Prostate gland (tissue), 2 donors: ENCODE measurements around the gene ETV6. TPM values are rescaled to one million over a fixed set of nuclear protein-coding genes. Genes with fewer than 3 reads are reported as not detected.

ENCODE experiments used
- DNase-seq: peaks from one replicate; pipeline ENCODE4 v3.0.0-alpha.2; 2019; ENCODE audit warnings: low spot score
- H3K27ac ChIP-seq, 2 donors: fragments of 200-600 bp; sonication (generic); 2 replicates each; pipeline ENCODE4 v1.5.1; 2017 to 2019
- H3K27me3 ChIP-seq: fragments of 200-600 bp; sonication (generic); replicated peaks from 2 replicates; pipeline ENCODE4 v1.5.1; 2019; ENCODE audit not compliant: insufficient read depth
- H3K36me3 ChIP-seq, 2 donors: fragments of 200-600 bp; sonication (generic); 1 replicate in 1 of 2; 2 replicates in 1 of 2; pipeline versions ENCODE4 v1.5.1 to v1.8.1; 2017 to 2019
- H3K4me1 ChIP-seq: fragments of 200-600 bp; sonication (generic); replicated peaks from 2 replicates; pipeline ENCODE4 v1.5.1; 2019
- H3K4me3 ChIP-seq, 2 donors: fragments of 200-600 bp; sonication (generic); 2 replicates each; pipeline ENCODE4 v1.5.1; 2017 to 2019
- H3K9me3 ChIP-seq: fragments of 200-600 bp; sonication (generic); 2 replicates; pipeline ENCODE4 v1.5.1; 2017
- CTCF ChIP-seq, 4 experiments: fragments of 200-600 bp in 2 of 4; fragments of 450-650 bp in 2 of 4; sonication (generic) in 2 of 4; IDR thresholded peaks; 1 replicate in 3 of 4; 2 replicates in 1 of 4; pipeline ENCODE4 v1.5.1; 2016 to 2019; ENCODE audit warnings: antibody characterized with exemption in 4 of 4, mild to moderate bottlenecking in 2 of 4, moderate library complexity in 2 of 4
- POLR2A ChIP-seq: fragments of 450-650 bp; IDR thresholded peaks from one replicate; pipeline ENCODE4 v1.6.1; 2016; ENCODE audit warnings: antibody characterized with exemption, mild to moderate bottlenecking
- POLR2AphosphoS5 ChIP-seq: sonication (generic); formaldehyde crosslinking; IDR thresholded peaks from one replicate; pipeline ENCODE4 v1.6.1; 2017; ENCODE audit warnings: antibody characterized with exemption
- WGBS: methylation state at CpG from one replicate; pipeline ENCODE4 v1.1.5; 2018; 5-methylcytosine and 5-hydroxymethylcytosine counted together
- intact Hi-C: fragments of 100-400 bp; cut with DNase I; formaldehyde crosslinking; loops from one replicate; pipeline ENCODE4 v1.14.2; 2022
- total RNA-seq, 2 donors: library from RNA; depleted of rRNA; stranded (reverse); fragments of >200 nt; gene quantifications; one replicate each; pipeline ENCODE4 v1.1.0, GENCODE V29; 2016

Gene ETV6
- total RNA-seq, 2 donors from 2014 or later: 26.7 to 33.6 TPM

GRCh38 chr12:11633968-11634367 lies 15.5 kb upstream of the ETV6 start:
- H3K27me3 ChIP-seq: no peaks in the 10 kb centered on the region
- intact Hi-C loops: no loop called here
- H3K9me3 ChIP-seq: no peaks in the 10 kb centered on the region
- H3K4me3 ChIP-seq: no peak overlapping the region
- no peak overlapping the region for H3K27ac ChIP-seq
- no peaks in the 10 kb centered on the region for H3K4me1 ChIP-seq
- DNase-seq: no peak
- WGBS: 46% methylated on average over 6 of the region's 6 CpGs
- no peaks in the 10 kb centered on the region for H3K36me3 ChIP-seq
- no peak for TF ChIP-seq POLR2AphosphoS5
- no peak for TF ChIP-seq POLR2A
- no peak for TF ChIP-seq CTCF (IDR thresholded peaks at IDR 0.05)

- H3K4me1 ChIP-seq: no peaks in the 10 kb centered on the region
- WGBS: 84% methylated on average over 2 of the region's 2 CpGs
- no peak overlapping the region for H3K27ac ChIP-seq
- no peak for TF ChIP-seq POLR2A
- TF ChIP-seq POLR2AphosphoS5: no peak
- no peak for TF ChIP-seq CTCF (IDR thresholded peaks at IDR 0.05)
- no peaks in the 10 kb centered on the region for H3K9me3 ChIP-seq
- DNase-seq: no peak
- no peaks in the 10 kb centered on the region for H3K27me3 ChIP-seq
- intact Hi-C loops: no loop called here
- no peaks in the 10 kb centered on the region for H3K36me3 ChIP-seq
- H3K4me3 ChIP-seq: no peak overlapping the region
Measured at GRCh38 chr12:11635341-11635740, 14.1 kb upstream of the ETV6 start.

GRCh38 chr12:11638315-11638916 lies 11.1 kb upstream of the ETV6 start:
- no peaks in the 10 kb centered on the region for H3K9me3 ChIP-seq
- intact Hi-C loops: no loop called here
- no peak for DNase-seq
- no peaks in the 10 kb centered on the region for H3K36me3 ChIP-seq
- H3K27ac ChIP-seq: no peak overlapping the region
- 91% methylated on average over 3 of the region's 3 CpGs for WGBS
- TF ChIP-seq CTCF (IDR thresholded peaks at IDR 0.05) (no peak), POLR2AphosphoS5 (no peak), POLR2A (no peak)
- H3K27me3 ChIP-seq: no peaks in the 10 kb centered on the region
- no peaks in the 10 kb centered on the region for H3K4me1 ChIP-seq
- H3K4me3 ChIP-seq: no peak overlapping the region

- no peaks in the 10 kb centered on the region for H3K9me3 ChIP-seq
- no peak overlapping the region for H3K4me3 ChIP-seq
- WGBS: 95% methylated on average over 5 of the region's 5 CpGs
- H3K27ac ChIP-seq: no peak overlapping the region
- no peak for DNase-seq
- intact Hi-C loops: no loop called here
- H3K36me3 ChIP-seq: no peaks in the 10 kb centered on the region
- H3K4me1 ChIP-seq: no peaks in the 10 kb centered on the region
- H3K27me3 ChIP-seq: no peaks in the 10 kb centered on the region
- TF ChIP-seq POLR2AphosphoS5: no peak
- no peak for TF ChIP-seq CTCF (IDR thresholded peaks at IDR 0.05)
- no peak for TF ChIP-seq POLR2A
Measured at GRCh38 chr12:11639454-11639853, 10.0 kb upstream of the ETV6 start.

- no peaks in the 10 kb centered on the region for H3K9me3 ChIP-seq
- H3K27ac ChIP-seq: no peak overlapping the region
- no peak overlapping the region for H3K4me3 ChIP-seq
- H3K36me3 ChIP-seq: no peaks in the 10 kb centered on the region
- H3K4me1 ChIP-seq: no peaks in the 10 kb centered on the region
- no peaks in the 10 kb centered on the region for H3K27me3 ChIP-seq
- no peak for DNase-seq
- no peak for TF ChIP-seq POLR2A
- TF ChIP-seq POLR2AphosphoS5: no peak
- no peak for TF ChIP-seq CTCF (IDR thresholded peaks at IDR 0.05)
- WGBS: 93% methylated on average over 2 of the region's 2 CpGs
- intact Hi-C loops: loop anchor here (10.0 kb wide), 1 partner anchor 693 kb away; no protein-coding TSS in a partner anchor
Measured at GRCh38 chr12:11641522-11641921, 8.0 kb upstream of the ETV6 start.
